ENCODE measurements around the gene RET. TPM values are rescaled to one million over a fixed set of nuclear protein-coding genes. Genes with fewer than 3 reads are reported as not detected.

Gene RET
- total RNA-seq, 1 donor from 2014 or later = 0.07 TPM

DNA sequence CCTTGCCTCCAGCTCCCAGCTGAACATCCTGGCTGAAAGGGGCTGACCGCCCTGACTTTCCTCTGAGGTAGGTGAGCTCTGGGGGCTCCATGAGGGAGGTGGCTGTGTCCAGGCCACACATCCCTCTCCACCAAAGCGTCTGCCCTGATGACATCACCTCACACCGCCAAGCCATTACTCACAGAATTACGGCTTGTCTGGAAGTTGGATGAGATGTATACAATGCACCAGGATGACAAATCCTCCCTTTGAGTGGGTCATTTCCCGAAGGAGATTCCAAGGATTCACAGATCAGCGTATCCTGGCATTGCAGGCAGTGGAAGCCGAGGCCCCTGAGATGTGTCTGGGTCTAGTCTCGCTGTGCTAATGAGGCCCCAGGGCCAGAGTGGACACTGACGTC lies 15.1 kb upstream of the RET start:
- no peak for DNase-seq (ENCODE audit: low read depth, low spot score)

DNA sequence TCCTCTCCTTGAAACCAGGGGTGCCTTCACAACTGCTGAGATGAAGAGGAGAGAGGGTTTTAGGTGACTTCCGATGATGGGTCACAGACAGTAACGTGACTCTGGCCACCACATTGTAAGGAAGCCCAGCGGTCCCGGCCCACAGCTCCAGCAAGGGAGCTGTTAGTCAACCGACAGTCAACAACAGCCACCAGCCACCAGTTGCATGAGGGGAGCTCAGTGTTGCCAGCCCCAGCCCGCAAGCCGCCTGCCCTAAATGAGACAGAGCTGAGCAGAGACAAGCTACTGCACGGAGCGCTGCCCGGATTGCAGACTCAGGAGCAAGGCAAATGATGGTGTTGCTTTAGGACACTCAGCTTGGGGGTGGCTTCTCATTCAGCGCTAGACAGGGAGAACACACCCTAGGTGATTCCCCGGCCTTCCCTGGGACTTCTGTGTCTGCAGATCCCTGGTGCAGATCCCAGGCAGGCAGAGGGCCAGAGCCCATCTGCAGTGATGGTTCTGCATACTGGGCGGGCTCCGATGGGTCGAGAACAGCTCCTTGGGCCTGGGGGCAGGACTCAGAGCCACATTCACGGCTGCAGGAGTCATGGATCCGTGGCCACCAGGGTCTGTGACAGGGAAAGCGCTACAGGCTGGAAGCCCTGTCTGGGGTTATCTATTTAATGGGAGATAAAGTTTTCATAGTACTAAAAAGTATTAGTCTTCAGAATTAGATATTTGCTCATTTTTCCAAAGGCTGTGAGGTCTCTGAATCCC lies 14.3 kb upstream of the RET start:
- no peak for DNase-seq (ENCODE audit: low read depth, low spot score)

DNA sequence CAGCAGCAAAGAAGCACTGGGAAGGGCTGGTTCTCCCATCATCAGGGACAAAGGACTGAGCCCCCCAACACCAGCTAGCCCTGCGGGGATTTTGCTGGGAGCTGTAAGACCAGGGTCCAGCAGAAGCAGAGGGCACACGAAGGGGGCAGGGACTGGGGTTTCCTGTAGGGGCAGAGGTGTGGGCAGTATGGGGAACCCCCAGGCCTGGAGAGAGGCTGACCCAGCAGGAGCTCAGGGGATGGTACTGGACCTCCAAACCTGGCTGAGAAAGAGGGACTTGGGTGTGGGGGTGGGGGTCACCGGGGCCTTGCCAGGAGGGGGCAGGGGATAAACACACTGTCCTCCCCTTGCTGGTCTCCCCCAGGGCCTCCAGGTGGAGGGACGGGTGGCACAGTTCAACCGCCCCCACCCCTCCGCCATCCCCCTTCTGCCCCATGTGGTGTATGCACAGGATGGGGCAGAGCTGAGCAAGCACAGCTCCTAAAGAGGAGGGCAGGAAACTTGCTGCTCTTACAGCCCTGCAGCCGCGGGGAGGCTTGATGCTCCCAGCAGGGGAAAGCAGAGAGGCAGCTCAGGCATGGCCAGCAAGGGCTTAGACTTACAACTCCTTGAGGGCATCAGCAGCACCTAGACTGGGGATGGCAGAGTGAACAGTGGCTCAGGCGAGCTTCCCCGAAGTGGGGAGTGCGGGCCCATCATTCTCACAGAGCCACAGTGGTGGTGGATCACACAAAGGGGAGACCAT lies 12.4 kb upstream of the RET start:
- DNase-seq (ENCODE audit: low read depth, low spot score) = no peak

DNA sequence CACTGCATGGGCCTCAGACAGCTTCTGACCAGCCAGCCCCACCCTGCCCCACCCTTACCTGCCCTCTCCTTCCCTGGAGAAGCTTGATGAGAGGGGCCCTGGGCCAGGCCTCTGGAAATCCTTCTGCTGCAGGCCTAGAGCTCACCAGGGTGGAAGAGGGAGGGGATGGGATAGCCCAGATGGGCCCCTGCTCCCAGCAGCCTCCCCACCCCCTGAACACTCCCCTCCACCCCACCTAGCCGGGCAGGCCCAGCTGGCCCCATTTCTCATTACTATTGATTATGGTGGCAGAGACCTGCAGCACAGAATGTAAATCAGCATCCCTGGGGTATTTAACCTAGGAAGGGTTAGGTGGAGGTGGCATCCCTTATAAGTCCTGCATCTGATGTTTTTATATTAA lies 11.6 kb upstream of the RET start:
- DNase-seq (ENCODE audit: low read depth, low spot score) = no peak

DNA sequence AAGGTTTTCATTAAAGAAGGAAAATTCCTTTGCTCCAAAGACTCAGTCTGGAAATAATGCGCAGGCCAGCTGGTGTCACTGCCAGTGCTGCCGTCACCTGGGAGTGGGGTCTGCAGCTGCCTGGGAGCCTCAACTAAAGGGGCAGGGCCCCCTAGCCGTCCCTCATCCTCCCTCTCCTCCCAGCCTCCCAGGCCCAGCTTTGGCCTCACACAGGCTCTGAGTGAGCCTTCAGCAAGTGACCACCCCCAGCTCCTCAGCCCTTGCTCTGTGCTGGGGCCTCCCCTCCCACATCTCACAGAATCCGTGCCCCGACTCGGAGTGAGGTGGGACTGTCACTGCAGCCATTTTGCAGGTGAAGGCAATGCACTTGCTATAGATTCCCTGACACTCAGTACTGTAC lies 11.1 kb upstream of the RET start:
- DNase-seq (ENCODE audit: low read depth, low spot score) = no peak

DNA sequence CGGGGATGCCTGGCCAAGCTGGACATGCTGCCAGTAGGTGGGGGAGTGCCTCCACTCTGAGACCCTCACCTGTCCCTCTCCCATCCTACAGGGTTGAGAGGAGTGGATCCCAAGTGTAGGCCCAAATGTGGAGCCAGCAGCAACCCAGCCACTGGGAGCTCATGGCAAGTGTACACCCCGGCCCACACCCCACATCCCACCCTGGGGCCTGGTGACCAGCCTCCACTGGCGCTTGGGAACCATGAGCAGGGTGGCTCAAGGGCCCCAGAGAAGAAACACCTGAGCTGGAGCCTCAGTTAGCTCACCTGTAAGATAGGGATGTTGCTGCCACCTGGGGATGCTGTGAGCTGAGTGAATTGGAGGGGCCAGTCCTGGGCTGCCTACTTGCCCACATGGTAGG lies 10.4 kb upstream of the RET start:
- no peak for DNase-seq (ENCODE audit: low read depth, low spot score)

DNA sequence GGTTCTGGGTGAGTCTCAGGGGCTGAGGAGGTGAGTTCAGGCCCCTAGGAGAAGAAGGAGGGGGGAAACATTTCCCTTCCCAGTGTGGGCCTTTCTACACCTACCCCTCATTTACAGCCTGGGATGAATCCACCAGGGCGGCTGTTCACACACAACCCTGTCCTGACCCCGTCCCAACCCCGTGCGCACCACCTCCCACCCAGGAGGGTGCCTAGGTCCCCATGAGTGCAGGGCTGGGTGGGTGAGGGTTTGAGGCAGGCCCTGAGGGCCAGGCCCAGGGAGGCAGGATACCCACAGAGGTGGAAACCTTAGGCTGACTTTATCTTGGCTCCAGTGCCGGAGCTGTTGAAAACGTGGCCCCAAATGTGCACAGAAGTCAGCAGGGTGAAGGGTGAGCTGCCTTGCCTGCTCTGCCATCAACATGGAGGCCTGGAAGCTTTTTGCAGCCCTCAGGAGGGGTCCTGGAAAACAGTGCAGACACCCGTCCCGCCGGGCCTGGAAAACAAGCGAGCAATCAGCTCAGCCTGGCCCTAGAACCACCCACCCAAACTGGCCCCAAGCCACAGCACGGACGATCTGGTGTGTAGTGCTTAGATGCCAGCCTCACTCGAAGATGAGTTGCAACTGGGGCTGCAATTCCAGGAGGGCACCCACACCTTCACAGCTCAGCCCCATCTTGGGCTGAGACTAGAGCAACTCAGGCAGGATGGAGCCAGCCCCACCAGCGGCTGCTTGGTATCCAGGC lies 9.3 kb upstream of the RET start:
- no peak for DNase-seq (ENCODE audit: low read depth, low spot score)

DNA sequence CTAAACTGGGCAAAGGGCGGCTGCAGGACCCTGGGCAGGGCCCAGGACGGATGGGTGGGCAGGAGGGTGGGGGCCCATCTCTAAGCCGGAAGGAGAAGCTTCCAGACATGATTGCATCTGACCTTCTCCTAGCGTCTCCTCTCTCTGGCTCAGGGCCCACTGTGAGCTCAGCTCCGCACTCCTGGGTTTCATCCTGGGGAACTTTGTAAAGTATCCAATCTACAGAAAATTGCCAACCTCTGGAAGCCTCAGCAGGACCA lies 8.8 kb upstream of the RET start:
- DNase-seq (ENCODE audit: low read depth, low spot score) = no peak

DNA sequence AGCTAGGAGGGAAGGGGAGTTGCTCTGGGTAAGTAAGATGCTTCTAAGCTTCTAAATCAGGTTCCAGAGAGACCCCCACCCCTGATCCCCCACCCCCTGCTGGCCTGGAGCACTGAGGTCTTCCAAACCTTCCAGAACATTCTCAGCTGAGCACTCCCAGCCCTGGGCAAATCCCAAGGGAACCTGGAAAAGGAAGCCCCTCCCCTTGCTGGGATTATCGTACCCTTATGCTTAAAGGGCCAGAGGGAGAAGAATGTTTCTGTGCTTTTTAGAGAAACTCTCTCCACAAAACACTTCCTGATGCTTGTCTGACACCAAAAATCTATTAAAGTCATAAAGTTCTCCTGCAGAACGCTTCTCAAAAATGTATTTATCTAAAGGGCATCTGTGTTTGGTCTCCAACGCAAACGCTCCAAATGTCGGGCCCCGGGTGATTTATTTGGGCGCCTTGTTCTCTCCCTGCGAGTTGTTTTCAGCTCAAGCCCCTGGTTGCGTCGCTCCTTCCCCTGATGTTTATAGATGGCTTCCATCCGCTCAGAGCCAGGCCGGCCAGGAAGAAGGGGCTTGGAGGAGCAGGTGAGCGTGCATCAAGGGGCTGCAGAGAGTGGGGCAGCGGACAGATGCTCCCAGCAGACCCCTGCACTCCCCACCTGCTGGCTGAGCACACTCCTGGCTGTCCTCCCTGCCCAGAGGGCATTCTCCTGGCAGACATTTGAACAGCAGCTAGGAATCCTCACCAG lies 8.2 kb upstream of the RET start:
- no peak for DNase-seq (ENCODE audit: low read depth, low spot score)

DNA sequence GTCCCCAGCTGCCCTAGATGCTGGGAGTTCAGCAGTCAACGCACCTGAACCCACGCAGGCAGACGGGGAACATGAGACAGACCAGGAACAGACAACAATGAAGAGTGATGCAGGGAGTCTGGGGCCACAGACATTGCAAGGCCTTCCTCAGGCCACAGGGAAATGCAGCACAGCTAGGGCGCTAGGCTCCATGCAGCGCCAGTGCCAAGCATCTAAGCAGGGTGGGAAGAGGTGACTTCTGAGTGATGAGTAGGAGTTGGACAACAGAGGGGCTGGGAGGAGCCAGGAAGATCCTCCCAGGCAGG lies 7.7 kb upstream of the RET start:
- DNase-seq (ENCODE audit: low read depth, low spot score) = no peak

DNA sequence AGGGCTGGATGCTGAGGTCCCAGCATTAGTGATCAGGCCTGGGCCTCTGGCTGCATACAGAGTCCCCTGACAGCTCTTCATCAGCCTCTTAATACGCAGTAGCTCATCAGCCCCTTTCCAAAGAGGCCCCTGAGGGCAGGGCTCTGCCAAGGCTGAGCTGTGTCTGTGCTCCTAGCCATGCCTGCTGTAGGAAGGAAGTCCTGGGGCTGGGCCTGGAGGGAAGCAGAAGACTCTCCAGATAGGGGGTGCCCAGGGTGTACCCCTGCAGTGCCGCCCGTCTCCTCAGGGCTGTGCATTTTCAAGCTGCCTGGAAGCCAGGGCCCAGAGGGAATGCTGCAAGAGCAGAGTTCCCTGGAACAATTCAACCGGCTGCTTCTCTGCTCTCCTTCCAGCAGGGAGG lies 7.3 kb upstream of the RET start:
- no peak for DNase-seq (ENCODE audit: low read depth, low spot score)

DNA sequence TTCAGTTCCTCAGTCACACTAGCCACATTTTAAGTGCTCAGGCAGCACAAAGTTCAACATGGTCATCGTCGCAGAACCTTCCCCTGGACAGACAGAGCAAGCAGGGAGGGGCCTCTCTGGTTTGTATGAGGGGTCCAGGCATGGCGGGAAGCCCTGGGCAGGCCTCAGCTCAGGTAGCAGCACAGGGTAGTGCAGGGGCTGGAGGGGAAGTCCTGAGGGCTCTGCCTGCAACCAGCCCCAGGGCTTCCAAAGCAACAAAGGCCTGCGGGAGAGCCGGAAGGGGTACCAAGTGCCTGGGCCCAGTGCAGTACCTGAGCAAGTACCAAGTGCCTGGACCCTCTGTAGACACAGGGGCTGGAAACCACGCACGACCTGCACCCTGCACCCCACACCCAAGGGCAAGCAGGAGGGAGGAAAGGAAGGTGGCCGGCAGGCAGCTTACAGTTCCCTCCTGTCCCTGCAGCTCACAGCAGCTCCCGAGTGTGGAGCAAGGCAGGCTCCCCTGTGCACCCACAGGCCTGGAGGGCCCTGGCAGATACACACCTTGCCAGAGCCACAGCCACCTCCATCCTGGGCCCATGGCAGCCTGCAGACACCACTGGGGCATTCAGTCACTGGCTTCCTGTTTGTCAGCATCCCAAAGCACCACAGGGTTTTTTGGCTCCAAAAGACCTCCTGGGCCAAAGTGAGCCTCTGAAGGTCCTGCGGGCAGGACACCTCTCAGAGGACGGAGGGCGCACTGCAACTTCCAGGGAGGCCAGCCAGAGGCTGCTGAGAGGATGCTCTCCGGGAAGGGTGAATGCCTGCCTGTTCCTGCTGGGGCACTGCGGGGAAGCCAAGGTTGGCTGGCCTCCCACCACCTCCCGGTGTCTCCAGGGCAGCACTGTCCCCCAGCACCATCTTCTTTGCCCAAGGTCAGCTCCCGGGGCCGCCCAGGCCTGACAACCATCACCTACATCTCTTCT lies 6.5 kb upstream of the RET start:
- no peak for DNase-seq (ENCODE audit: low read depth, low spot score)

DNA sequence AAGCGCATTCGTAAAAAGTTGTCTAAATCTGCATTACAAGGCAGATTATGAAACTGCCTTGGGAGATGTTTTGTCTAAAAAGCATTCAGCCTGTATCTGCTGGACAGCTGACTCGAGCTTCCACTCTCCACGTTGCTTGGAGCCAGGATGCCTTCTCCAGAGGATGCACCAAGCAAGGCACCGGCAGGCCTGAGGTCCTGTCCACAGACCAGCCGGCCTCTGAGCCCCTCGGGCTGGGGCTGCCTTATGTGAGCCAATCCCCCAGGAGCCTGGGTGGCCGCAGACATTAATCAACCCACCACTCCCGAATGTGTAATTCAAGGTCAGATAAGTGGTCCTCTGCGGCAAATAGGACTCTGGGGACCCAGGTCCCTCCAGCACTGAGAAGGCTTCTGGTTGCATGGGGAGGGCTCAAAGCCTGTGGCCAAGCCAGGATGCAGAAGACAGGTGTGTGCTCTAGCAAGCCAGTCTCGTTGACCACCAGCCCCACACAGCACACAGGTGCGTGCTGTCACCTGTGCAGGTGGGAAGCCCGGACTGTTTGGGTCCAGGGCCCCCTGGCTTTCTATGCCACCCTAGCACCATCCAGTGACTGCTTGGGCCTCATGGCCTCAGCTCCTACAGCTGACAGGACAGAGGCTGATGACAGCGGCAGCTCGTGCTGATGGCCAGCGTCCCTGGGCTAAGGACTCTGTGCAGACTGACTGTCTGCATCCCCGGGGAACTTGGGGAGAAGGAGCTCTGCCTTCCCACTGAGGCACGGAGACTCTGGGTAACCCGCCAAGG lies 4.8 kb upstream of the RET start:
- DNase-seq (ENCODE audit: low read depth, low spot score) = no peak

DNA sequence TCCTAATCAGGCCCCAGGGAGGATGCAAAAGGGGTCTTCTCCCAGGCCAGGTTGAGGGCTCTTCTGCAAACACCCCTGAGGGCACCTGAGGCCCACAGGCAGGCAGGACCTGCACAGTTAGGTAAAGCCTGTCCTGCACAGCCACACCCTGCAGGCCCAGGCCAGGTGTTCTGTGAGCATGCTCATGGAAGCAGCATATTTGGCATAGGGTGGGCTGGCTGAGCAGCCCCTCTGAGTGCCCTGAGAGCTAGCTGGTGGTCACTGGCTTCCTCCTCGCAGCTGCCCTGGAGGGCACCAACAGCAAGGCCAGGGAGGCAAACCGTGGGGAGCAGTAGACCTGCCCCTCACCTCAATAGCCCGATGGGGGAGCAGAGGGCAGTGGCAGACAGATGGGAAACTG lies 3.7 kb upstream of the RET start:
- DNase-seq (ENCODE audit: low read depth, low spot score) = no peak

DNA sequence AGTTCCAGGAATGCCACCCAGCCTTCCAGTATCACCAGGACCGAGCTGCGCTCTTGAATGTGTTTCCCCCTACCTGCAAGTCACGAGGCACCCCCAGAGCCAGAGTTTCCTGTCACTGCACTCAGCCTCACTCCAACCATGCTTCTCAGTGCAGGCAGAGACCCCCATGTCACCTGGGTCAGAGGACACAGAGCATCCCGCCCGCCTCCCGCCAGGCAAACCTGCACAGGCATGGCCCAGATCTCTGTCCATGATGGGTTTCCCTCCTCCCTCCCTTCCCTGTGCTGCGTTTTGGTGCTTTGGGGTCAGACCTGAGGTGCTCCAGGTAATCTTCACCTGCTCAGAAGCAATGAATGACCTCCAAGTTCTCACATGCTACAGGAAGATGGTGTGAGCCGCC lies 3.1 kb upstream of the RET start:
- no peak for DNase-seq (ENCODE audit: low read depth, low spot score)

DNA sequence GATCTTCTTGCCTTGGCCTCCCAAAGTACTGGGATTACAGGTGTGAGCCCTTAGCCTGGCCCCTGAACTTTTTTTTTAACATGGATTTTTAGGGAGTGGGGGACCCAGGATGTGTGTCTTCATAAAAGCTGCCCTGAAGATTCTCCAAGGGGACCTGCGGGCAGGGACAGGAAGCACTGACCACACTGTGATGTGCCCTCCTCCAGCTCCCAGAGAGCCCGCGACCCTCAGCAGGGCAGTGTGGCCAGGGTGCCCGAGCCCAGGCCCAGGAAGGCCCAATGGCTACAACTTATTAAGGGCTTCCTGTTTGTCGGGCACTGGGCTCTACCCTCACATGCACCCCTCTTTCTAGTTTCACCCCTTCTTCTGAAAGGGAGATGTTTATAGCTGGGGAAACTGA lies 2.5 kb upstream of the RET start:
- no peak for DNase-seq (ENCODE audit: low read depth, low spot score)

DNA sequence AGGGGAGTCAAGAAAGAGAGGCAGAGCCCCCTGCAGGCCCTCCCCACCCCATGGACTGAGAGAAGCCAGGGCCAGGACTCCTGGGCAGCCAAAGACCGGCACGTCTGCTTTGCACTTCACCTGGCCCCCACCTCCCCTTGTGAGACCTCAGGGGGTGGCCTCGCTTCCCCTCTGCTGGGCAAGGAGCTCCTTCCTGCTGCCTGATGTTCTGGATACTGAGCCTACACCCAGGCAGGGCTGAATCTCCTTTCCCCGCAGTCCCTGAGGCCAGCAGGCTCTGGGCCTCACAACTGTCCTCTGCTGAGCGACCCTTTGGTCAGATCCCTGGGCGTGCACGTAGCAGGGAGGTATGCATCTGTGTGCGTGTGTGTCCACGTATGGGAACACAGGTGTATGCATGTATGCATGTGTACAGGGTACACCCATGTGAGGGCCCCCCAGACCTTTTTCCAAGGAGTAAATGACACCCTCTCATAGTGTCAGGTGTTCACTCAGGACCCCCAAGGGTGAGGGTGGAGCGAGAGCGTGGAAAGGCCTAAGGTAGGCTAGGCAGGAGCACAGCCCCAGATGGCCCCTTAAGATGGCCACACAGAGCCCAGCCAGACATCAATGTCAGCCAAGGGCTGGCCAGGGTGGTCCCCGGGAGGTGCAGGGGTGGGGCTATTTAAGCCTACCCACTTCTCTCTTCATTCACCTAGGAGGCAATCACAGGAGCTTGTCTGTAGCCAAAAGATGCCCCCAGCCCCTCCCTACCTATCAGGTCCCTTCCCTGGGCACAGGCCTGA lies 1.9 kb upstream of the RET start:
- DNase-seq (ENCODE audit: low read depth, low spot score) = no peak

DNA sequence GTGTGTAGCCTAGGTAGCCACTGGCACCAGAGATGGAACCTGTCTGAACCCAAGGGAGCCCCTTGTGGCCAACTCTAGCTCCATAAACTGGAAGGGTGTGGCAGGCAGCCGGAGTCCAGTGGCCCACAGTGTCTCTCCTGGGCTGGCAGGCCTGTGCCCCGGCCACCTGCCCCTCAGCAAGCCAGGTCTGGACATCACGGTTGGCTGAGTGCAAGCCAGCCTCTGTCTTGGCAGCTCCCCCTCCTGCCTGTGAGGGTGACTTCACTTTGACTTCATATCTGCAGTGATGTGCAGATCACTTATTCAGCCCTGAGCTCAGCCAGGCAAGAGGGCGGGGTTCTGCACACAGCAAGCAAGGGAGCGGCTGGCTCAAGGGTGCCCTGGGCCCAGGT lies 1.3 kb upstream of the RET start:
- no peak for DNase-seq (ENCODE audit: low read depth, low spot score)

DNA sequence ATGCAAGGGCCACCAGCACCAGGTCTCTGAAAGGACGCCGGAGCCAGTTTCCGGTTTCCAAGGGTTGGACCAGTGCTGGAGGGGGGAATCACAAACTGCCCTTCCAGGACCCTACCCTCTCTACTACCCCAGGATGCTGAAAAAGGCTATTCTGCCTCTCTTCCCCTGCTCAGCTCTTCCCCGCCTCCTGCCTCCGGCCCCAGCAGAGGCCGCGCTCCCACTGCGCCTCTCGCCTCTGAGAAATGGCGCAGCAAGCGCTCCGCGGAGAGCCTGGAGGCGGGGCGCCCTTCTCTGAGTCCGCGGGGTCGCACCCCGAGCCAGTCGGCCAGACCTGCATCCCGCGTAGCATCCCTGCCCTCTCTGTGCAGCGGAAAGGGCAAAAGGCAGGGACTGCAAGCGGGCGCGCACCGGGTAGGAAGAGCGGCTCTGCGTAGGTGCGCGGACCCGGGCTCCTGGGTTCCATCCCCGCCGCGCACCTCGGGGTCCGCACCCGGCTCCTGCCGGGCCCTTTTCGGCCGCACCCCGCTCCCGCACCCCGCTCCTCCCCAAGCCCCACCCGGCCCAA lies 476 bp upstream of the RET start:
- DNase-seq (ENCODE audit: low read depth, low spot score) = no peak
